Measurements from ENCODE around the gene CD200.

DNA sequence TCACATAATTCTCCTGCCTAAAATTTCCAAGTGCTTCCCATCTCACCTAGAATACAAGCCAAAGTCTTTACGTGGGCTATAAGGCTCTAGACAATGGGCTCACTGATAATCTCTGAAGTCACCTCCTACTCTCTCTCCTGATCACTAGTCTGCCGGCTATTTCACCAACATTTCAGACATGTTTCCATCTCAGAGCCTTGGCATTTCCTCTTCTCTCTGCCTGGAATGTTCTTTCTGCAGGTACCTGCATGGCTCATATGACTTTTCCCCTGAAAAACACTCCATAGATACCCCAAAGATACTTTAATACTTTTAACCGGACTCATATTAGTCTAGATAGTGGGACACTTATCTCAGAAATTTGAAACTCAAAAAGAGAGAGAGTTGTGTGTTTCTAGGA, 32.7 kb downstream of the CD200 start:
- TF ChIP-seq CTCF (conservative IDR thresholded peaks at IDR 0.05 in 1 of 2, IDR thresholded peaks at IDR 0.05 in 1 of 2; ENCODE audit: extremely low read depth in 1 of 2, insufficient read depth in 1 of 2, low read depth in 1 of 2, low read length in 2 of 2) (no peak), EZH2 (IDR thresholded peaks at IDR 0.05; ENCODE audit: borderline replicate concordance, low read length) (no peak)
